T-helper 17 cell (primary cell): ENCODE data around the gene PPM1E. TPM values are rescaled to one million over a fixed set of nuclear protein-coding genes. Genes with fewer than 3 reads are reported as not detected.
"Not testable (repeated sequence)": the region's sequence is repeated elsewhere in the genome, so short reads cannot be mapped to it uniquely, and the experiment has no call there.

ENCODE experiments used
- ATAC-seq: fragments of 150-1000 bp; cut with Tn5 transposase; 2 replicates; pipeline ENCODE4 v1.10.0; 2021; ENCODE audit warnings: mild to moderate bottlenecking, moderate library complexity
- DNase-seq, 3 donors: peaks; one replicate each; pipeline versions ENCODE4 v3.0.0 to v3.0.0-alpha.2; 2020 to 2021
- H3K9me3 ChIP-seq: one replicate; pipeline ENCODE4 v1.7.0; 2013; ENCODE audit warnings: low read length, mild to moderate bottlenecking; ENCODE audit not compliant: control insufficient read depth, poor library complexity, severe bottlenecking
- H3K27ac Mint-ChIP-seq: one replicate; pipeline ENCODE4 v1.8.0; 2022; ENCODE audit warnings: mild to moderate bottlenecking, moderate library complexity, mixed read lengths
- H3K27me3 Mint-ChIP-seq: one replicate; pipeline ENCODE4 v1.8.0; 2022; ENCODE audit warnings: mixed read lengths
- H3K36me3 Mint-ChIP-seq: one replicate; pipeline ENCODE4 v1.8.0; 2022; ENCODE audit warnings: low read depth, mixed read lengths
- H3K4me1 Mint-ChIP-seq: one replicate; pipeline ENCODE4 v1.8.0; 2022; ENCODE audit warnings: mild to moderate bottlenecking, mixed read lengths
- H3K4me3 Mint-ChIP-seq: one replicate; pipeline ENCODE4 v1.8.0; 2022; ENCODE audit warnings: mild to moderate bottlenecking, moderate library complexity, mixed read lengths
- total RNA-seq, 4 donors: library from RNA in 2 of 4; stranded (reverse) in 2 of 4; gene quantifications; one replicate each; pipeline ENCODE4 v1.2.3 and lab custom pipeline; 2022 to 2026

PPM1E gene
- total RNA-seq, 2 donors from 2014 or later, result not detected

DNA sequence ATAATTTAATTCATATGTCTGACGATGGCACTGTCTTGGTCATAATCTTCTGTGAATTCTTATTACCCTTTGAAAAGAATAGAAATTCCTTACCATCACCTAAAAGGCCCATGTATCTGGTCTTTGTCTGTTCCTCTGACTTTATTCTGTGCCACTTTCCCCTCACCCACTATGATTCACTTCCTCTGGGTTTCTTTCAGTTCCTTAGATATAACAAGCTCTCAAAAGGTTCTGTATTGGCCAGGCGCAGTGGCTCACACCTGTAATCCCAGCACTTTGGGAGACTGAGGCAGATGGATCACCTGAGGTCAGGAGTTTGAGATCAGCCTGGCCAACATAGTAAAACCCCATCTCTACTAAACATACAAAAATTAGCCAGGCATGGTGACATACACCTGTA, 198.7 kb downstream of the PPM1E start:
- not testable (repeated sequence) for H3K4me1 Mint-ChIP-seq, H3K9me3 ChIP-seq, DNase-seq, H3K36me3 Mint-ChIP-seq, ATAC-seq, H3K27ac Mint-ChIP-seq, H3K4me3 Mint-ChIP-seq, H3K27me3 Mint-ChIP-seq

DNA sequence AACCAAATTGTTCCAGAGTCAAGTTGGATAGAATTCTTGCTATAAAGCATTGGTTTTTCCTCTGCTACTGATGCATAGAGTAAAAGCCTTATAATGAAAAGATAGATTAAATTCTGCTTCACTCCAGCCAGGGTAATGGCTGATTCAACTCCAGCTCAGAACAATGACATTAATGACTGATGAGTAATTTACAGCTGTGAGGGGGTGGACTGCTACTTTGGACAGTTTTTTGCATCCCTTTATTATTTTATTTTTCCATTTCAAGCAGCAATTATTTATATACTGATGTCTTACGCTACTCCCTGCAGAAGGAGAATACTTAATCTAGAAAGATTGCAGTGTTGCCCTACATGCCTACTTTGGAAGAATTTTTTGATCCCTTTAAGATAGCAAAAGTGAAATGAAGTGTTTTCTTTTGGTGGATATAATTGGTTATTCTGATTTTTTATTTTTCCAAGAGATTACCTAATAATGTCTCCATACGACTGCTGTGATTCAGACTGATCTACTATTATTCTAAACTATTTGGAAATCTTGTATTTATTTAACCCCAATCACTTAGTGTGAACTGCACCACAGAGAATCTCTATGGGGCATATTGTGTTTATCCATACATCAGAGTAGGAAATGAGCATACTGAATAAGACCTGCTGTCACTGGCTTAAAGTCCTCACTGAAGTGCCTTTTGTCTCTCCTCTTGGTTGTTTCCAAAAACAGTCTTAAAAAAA, 201.5 kb downstream of the PPM1E start:
- H3K27ac Mint-ChIP-seq, result no peak overlapping the region
- ATAC-seq (no peak), DNase-seq (no peak)
- peaks cover 5% of the 10 kb centered on the region for H3K36me3 Mint-ChIP-seq
- no peaks in the 10 kb centered on the region for H3K9me3 ChIP-seq
- H3K4me1 Mint-ChIP-seq, result no peaks in the 10 kb centered on the region
- peaks cover 7% of the 10 kb centered on the region for H3K27me3 Mint-ChIP-seq
- H3K4me3 Mint-ChIP-seq, result no peak overlapping the region

DNA sequence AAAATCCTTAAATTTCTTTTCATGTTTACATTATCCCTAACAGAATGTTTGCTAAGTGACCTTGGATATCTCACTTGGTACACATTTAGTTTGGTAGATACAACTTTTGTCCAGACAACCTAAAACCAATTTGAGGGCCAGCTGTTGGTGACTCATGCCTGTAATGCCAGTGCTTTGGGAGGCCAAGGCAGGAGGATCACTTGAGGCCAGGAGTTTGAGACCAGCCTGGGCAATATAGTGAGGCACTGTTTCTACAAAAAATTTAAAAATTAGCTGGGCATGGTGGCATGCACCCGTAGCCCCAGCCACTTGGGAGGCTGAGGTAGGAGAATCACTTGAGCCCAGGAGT, 202.0 kb downstream of the PPM1E start:
- H3K27me3 Mint-ChIP-seq, H3K27ac Mint-ChIP-seq, H3K36me3 Mint-ChIP-seq, DNase-seq, H3K4me1 Mint-ChIP-seq, H3K4me3 Mint-ChIP-seq, H3K9me3 ChIP-seq, ATAC-seq: not testable (repeated sequence)

DNA sequence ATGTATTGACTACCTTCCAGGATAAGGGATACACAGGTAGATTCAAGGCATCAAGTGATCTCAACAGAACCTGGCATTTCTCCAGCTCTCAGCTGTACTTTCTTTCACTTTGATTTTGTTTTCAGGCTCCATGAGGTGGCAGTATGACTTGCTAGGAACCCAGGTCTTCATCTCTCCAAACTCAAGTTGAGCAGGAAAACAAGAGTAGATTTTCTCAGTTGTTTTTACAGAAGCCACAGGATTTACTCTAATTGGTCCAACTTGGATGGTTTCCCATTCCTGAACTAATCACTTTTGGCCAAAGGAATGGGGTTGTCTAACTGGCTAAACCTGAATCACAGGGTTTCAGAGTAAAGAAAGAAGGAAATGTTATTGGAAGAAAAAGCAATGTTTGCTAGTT, 204.4 kb downstream of the PPM1E start:
- Mint-ChIP-seq H3K4me3 (no peak overlapping the region), H3K27me3 (peaks cover 7% of the 10 kb centered on the region), H3K27ac (no peak overlapping the region), H3K36me3 (peaks cover 3% of the 10 kb centered on the region), H3K4me1 (no peaks in the 10 kb centered on the region)
- no peak for ATAC-seq
- no peaks in the 10 kb centered on the region for H3K9me3 ChIP-seq
- DNase-seq, result no peak

DNA sequence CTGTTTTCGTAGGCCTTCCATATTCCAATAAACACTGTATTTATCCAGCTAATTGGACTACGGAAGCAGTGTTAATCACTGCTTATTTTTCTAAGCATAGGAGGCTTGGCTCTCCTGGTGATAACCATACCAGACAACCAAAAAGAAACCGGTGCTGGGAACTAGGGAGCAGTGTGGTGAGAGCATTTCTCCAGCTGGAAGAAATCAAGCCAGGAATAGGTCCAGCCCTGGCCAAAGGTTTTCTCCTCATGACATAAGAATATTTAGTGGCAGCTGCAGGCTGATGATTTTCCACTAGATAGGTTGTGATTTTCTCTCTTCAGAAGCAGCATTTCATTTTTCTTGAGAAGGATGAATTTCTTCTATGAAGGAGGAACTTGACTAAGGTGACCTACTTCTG, 209.6 kb downstream of the PPM1E start:
- no peaks in the 10 kb centered on the region for H3K27me3 Mint-ChIP-seq
- DNase-seq (no peak), ATAC-seq (no peak)
- H3K36me3 Mint-ChIP-seq, result no peaks in the 10 kb centered on the region
- H3K4me1 Mint-ChIP-seq, result peaks cover 8% of the 10 kb centered on the region
- no peak overlapping the region for H3K4me3 Mint-ChIP-seq
- H3K27ac Mint-ChIP-seq, result no peak overlapping the region
- no peaks in the 10 kb centered on the region for H3K9me3 ChIP-seq

DNA sequence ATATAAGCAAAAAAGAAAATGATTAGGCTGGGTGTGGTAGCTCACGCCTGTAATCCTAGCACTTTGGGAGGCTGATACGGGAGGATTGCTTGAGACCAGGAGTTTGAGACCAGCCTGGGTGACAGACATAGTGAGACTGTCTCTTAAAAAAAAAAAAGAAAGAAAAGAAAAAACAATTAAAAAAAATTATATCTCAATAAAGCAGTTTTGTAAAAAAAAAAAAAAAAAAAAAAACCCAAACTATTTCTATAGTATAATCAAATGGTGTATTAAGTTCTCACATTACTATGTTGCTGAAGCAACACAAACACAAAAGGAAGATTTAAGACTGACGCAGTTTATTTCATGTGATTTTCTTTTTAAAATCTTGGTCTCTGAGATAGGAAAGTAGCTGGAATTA, 210.6 kb downstream of the PPM1E start:
- ATAC-seq (no peak), DNase-seq (no peak)
- H3K4me1 Mint-ChIP-seq, result peaks cover 10% of the 10 kb centered on the region
- H3K4me3 Mint-ChIP-seq, result no peak overlapping the region
- H3K9me3 ChIP-seq, result no peaks in the 10 kb centered on the region
- no peaks in the 10 kb centered on the region for H3K27me3 Mint-ChIP-seq
- no peak overlapping the region for H3K27ac Mint-ChIP-seq
- peaks cover 3% of the 10 kb centered on the region for H3K36me3 Mint-ChIP-seq

DNA sequence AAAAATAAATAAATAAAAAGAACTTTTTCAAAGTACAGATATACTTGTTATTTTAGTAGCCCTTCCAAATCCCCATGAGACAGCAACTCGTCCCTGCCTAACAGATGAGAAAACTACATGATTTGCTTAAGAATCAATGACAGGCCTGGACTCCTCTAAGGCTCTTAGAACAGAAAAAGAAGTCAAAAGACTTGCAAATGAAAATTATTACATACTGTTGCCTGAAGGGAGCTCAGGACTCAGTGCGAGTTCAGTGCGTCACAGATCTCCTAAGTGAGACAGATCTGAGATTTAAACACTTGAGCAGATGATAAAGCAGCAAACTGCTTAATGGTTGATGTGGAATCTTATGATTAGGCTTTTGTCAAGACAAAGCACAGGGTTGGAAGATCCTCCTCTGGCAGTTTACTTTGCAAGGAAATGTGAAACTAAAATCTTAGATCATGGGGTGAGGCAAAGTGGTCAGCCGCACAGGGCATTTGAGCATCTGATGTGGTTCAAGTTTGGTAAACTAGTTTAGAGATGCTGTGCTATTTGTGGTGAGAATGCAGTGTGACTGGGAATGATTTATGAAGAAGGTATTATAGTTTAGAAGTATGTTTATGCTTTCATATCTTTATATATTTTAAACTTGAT, 212.9 kb downstream of the PPM1E start:
- Mint-ChIP-seq H3K36me3 (peaks cover 3% of the 10 kb centered on the region), H3K4me1 (peaks cover 10% of the 10 kb centered on the region), H3K27me3 (no peaks in the 10 kb centered on the region), H3K4me3 (peak overlapping the region; percentile 36), H3K27ac (no peak overlapping the region)
- H3K9me3 ChIP-seq, result no peaks in the 10 kb centered on the region
- peak; percentile 71 for ATAC-seq
- no peak for DNase-seq

DNA sequence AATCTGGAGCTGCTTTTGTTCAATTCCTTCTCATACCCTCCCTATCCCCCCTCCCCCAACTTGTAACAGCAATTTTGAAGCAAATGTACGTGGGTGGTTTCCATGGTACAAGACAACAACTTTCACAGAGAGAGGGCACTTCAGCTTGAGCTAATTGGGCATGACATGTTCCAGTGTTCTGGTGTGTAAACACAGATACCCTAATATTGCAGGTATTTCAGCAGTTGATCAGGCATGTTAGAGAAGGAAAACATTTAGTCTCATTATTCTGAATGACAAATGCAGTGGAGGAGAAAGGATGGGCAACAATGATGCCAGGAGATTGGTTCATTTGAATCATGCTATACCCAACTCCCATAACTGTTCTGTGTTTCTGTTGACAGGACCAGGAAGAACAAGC, 213.5 kb downstream of the PPM1E start:
- Mint-ChIP-seq H3K27me3 (no peaks in the 10 kb centered on the region), H3K27ac (no peak overlapping the region), H3K4me3 (peak overlapping the region; percentile 36), H3K4me1 (peaks cover 10% of the 10 kb centered on the region), H3K36me3 (peaks cover 3% of the 10 kb centered on the region)
- ATAC-seq, result peak; percentile 45
- no peaks in the 10 kb centered on the region for H3K9me3 ChIP-seq
- no peak for DNase-seq

DNA sequence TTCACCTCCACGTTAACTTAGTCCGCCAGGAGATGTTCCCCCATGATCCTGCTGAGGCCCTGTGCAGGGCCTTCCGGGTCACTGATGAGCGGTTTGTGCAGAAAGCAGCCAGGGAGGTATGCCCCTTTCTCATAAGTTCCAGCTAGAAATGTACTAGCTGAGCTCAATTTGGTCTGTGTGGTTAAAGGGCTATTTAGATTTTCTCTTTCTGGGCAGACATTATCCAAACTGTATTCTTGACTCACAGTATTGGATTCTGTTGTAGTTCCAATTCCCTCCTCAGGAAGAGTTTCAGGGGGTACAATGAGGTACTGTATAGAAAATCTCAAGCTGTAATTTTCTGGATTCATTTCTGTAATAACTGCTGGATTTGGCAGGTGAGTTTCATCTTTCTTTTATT, 214.0 kb downstream of the PPM1E start:
- H3K27me3 Mint-ChIP-seq, result no peaks in the 10 kb centered on the region
- H3K4me3 Mint-ChIP-seq, result no peak overlapping the region
- H3K36me3 Mint-ChIP-seq, result peaks cover 3% of the 10 kb centered on the region
- DNase-seq (no peak), ATAC-seq (no peak)
- H3K27ac Mint-ChIP-seq, result no peak overlapping the region
- H3K9me3 ChIP-seq, result no peaks in the 10 kb centered on the region
- H3K4me1 Mint-ChIP-seq, result peaks cover 10% of the 10 kb centered on the region

DNA sequence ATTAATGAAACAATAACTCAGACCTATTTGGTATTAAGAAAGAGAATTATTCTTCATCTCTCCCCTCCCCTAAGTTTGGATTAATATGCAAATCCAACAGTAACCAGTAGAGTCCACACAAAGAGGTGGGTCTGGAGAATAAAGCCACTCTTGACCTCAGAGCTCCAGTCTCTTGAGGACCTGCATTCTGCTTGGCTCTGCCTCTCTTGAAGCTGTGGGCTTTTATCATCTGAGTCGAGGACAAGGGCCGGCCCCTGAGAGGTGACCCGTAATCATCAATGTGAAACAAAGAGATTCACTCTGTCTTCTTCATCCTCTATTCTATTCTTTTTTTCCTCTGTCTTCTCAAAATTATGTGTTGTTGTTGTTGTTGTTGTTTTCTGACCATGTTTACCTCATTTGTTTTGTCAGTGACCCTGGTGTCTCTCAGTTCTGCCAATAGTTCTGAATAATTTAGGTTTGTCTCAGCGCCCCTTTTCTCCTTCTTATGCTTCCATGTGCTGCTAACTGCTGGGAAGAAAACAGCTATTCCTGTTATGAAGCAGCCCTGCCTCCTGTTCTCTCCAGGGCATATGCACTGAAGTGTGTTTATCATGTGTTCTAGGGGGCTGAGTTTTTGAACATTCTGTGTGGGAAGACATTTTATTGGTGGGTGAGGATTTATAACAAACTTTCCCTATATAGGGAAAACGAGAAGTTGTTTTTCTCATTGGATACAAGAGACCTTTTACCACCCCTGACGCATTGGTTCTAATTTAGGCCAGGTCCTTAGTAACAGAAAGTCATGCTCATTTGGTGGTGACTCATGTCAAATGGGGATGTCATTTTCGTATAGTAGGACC, 215.2 kb downstream of the PPM1E start:
- Mint-ChIP-seq H3K36me3 (peaks cover 3% of the 10 kb centered on the region), H3K4me1 (peaks cover 12% of the 10 kb centered on the region), H3K4me3 (no peak overlapping the region), H3K27ac (no peak overlapping the region), H3K27me3 (no peaks in the 10 kb centered on the region)
- ATAC-seq (no peak), DNase-seq (no peak)
- no peaks in the 10 kb centered on the region for H3K9me3 ChIP-seq

DNA sequence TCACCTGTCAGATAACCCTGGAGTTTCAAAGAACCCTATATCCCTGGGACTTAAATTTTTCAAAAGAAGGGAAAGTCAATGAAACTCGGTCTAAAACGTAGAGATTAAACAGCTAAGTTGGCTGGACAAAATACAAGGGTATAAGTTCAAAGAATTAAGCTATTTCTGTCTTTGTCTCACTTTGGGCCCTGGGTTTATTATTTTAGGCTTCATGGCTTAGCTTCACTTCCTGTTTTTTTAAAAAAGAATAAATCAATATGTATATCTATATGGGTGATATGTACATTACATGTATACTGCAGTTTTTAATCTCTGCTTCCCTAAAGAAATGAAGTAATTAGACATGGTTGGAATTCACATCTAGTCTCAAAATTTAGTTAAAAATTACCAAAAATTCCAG, 218.7 kb downstream of the PPM1E start:
- H3K36me3 Mint-ChIP-seq, result peaks cover 3% of the 10 kb centered on the region
- H3K27ac Mint-ChIP-seq, result no peak overlapping the region
- no peaks in the 10 kb centered on the region for H3K27me3 Mint-ChIP-seq
- no peak for ATAC-seq
- no peaks in the 10 kb centered on the region for H3K9me3 ChIP-seq
- no peak for DNase-seq
- H3K4me3 Mint-ChIP-seq, result no peak overlapping the region
- H3K4me1 Mint-ChIP-seq, result peaks cover 6% of the 10 kb centered on the region

DNA sequence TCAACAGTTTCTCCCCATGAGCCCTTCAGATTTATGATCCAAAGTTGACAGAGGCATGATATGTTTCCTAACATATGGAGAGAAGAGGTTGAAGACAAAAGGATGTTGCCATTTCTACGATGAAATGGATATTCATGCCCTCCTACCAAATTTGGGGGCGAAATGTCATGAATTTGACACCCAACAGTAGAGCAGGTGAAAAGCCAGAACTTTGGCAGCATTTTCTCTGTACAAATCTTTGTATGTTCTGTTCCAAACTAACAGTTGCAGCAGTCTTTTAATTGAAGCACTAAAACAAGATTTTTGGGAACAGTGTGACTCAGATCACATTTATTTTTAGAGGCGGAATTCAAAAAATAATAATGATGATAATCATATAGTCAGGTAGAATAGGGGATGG, 220.9 kb downstream of the PPM1E start:
- Mint-ChIP-seq H3K27me3 (no peaks in the 10 kb centered on the region), H3K4me3 (no peak overlapping the region), H3K36me3 (peaks cover 2% of the 10 kb centered on the region), H3K4me1 (peaks cover 3% of the 10 kb centered on the region), H3K27ac (no peak overlapping the region)
- H3K9me3 ChIP-seq, result no peaks in the 10 kb centered on the region
- ATAC-seq (no peak), DNase-seq (no peak)

DNA sequence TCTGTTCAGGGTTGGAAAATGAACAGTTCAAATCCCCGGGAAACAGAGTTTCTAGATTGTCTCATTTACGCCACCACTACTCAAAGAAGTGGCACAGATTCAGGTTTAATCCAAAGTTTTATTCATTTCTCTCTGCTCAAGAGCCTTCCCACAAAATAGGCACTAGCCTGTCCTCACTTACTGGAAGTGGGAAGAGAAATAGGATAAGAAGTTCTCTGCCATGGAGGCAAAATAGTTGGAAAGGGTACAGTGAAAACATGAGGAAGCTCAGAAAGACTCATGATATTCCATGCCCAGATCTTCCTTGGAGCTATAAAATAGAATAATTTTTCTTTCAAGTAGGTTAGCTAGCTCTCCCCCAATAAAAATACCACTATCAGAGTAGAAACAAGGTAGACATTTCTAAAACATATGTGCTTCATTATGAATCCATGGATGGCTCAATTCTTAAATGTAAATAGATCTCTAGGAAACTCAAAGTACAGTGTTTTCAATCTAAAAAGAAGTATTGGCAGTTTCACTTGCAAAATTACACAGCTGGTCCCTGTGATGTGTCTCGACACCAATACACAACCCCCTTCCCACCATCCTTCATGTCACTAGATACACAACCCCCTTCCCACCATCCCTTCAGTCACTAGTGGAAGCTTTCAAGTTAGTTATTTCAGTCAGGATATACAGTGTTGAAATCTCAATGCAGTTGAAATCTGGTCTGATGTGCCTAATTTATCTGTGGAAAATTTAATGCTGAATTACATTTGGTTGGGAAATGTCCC, 225.2 kb downstream of the PPM1E start:
- no peak overlapping the region for H3K4me3 Mint-ChIP-seq
- no peak overlapping the region for H3K27ac Mint-ChIP-seq
- H3K36me3 Mint-ChIP-seq, result peaks cover 2% of the 10 kb centered on the region

More for the DNA sequence above, 225.2 kb downstream of the PPM1E start:
- ATAC-seq, result no peak
- Mint-ChIP-seq H3K4me1 (peaks cover under 1% of the 10 kb centered on the region), H3K27me3 (no peaks in the 10 kb centered on the region)
- no peaks in the 10 kb centered on the region for H3K9me3 ChIP-seq
- DNase-seq, result no peak
